Astrocyte of the cerebellum (primary cell): Measurements from ENCODE around the gene STX7.

Experiments
- DNase-seq: peaks from one replicate; pipeline ENCODE4 v3.0.0-alpha.2; 2011; ENCODE audit warnings: low read depth
- H3K4me3 ChIP-seq: 2 replicates; pipeline ENCODE4 v1.5.1; 2011; ENCODE audit warnings: mild to moderate bottlenecking, low read depth, low read length, moderate library complexity
- in situ Hi-C: cut with HindIII; loops from 2 replicates; pipeline ENCODE4 v1.10.0; 2017; ENCODE audit warnings: low sequenced_read_pairs
- TF ChIP-seq, protein P1 (sequence below): IDR thresholded peaks from 2 replicates; pipeline ENCODE4 v1.5.1; 2012; ENCODE audit warnings: low read length, low read depth, moderate library complexity, mild to moderate bottlenecking; ENCODE audit errors: missing control alignments

The STX7 gene

DNA sequence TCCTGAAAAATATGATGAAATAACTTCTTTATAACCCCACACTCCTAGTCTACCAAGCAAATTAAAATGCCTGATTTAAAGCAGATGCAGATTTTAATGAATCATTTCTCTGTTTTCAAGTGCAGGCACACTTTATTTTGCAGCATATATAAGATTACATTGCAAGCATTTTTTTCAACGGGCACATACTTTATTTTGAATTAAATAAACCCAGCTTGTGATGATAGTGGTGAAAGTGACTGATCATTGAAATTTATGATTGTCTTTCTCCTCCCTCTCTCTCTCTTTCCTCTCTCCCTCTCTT, 99.5 kb downstream of the STX7 start:
- DNase-seq: no peak
- TF ChIP-seq, protein P1, sequence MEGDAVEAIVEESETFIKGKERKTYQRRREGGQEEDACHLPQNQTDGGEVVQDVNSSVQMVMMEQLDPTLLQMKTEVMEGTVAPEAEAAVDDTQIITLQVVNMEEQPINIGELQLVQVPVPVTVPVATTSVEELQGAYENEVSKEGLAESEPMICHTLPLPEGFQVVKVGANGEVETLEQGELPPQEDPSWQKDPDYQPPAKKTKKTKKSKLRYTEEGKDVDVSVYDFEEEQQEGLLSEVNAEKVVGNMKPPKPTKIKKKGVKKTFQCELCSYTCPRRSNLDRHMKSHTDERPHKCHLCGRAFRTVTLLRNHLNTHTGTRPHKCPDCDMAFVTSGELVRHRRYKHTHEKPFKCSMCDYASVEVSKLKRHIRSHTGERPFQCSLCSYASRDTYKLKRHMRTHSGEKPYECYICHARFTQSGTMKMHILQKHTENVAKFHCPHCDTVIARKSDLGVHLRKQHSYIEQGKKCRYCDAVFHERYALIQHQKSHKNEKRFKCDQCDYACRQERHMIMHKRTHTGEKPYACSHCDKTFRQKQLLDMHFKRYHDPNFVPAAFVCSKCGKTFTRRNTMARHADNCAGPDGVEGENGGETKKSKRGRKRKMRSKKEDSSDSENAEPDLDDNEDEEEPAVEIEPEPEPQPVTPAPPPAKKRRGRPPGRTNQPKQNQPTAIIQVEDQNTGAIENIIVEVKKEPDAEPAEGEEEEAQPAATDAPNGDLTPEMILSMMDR: no peak
- no peak overlapping the region for H3K4me3 ChIP-seq
- in situ Hi-C loops: no loop called here

DNA sequence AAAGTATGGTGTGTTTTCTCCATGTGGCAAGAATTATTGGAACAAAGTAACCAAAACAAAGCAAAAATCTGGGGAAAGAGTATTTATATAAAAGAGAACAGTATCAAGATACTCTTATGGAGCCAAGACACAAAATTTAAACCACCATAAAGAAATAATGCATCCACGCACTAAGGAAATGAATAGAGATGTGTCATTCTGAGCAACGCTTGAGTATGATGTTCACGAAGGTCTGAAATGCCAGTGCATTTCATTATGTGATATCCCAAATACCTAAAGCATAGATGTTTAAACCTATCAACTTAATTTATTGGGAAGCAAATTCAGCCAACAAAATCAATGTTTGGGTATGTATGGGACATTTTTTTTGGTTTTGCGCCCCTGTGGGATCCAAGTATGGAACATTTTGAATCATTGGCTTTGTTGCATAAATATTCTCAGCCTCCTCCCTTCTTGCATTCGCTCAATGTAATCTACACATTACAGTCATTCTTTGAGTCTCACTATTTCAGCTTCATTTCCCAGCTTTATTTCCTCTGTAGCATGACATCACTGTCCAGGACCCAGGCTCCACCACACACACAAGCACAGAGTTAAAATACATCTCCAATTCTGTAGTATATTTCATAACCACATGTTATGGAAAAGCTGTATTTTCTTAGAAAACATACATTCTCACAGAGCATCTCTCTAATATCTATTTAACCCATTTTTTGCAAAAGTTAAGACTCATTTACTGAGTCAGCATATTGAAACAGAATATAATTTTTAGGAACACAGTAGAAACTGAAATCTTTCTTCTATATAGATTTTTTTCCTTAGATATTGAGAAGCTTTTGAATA, 100.0 kb downstream of the STX7 start:
- in situ Hi-C loops: no loop called here
- TF ChIP-seq, protein P1: no peak
- DNase-seq: no peak
- no peak overlapping the region for H3K4me3 ChIP-seq

DNA sequence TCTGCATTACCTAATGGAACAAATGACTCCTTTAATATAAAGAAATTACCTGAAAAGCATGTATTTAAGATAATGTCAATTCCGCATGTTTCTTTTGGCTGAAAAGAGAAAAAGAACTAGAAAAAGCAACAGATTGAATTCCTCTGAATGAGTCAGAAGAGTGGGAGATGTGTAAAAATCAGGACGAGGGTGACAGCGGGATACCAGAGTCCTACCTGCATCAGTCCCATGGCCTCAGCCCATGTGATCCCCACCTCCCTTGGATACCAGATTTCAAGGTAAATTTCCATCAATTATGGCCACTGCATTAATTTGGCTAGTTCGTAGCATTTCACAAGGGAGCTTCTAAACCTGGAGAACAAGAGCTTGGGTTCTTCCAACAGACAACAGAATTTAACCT, 101.6 kb downstream of the STX7 start:
- TF ChIP-seq, protein P1: no peak
- no peak overlapping the region for H3K4me3 ChIP-seq
- no peak for DNase-seq
- in situ Hi-C loops: no loop called here

DNA sequence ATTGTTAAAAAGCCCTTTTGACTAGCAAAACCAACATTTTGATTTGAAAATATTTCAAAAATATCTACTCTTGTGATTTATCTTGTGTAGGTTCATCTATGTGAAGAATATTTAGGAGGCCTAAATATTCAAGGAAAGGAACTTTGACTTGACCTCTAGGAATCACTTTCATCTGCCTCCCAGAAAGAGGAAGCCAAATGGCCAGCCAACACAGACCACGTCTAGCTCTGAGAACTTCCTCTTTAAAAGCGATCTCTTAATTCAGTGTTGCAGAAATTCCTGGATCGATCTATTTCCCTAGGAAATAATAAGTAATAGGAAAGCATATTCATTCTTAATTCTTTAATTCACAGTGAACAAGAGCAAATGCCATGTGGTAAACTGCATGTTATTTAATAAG, 102.1 kb downstream of the STX7 start:
- TF ChIP-seq, protein P1: no peak
- in situ Hi-C loops: no loop called here
- DNase-seq: no peak
- H3K4me3 ChIP-seq: no peak overlapping the region

DNA sequence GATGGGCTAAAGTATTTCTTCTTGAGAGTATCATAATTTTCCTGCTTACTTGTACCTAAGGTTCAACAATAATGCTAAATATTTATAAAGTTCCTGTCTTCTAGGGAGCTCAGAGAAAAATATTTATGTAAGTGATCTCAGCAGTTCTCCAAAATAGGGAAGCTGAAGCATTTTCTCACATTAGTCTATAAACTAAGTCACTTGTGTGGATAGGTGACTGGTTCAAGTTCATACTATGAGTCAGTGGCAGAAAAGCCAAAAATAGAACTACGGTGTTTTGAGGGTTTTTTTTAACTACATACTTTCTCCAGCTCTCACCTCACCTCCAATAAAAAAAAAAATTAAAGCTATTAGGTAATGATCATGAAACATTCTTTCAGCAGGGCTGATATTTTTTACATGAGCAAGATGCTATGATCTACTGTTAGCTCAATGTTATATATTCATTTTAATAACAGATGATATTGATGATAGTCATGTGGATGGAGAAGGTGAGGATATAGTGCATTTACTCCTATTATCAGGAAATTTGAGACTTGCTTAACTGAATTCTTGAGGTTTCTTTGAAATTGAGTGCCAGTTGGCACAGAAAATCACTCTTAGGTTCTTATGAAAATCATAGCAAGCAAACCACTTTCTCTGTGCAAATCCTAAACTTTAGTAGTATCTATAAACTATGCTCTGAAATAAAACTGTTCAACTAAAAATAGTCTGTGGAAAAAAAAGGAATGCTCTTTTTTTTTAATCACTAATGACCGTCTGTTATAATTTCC, 107.6 kb downstream of the STX7 start:
- no peak overlapping the region for H3K4me3 ChIP-seq
- peak; percentile 55 for DNase-seq
- TF ChIP-seq, protein P1: no peak
- in situ Hi-C loops: no loop called here

DNA sequence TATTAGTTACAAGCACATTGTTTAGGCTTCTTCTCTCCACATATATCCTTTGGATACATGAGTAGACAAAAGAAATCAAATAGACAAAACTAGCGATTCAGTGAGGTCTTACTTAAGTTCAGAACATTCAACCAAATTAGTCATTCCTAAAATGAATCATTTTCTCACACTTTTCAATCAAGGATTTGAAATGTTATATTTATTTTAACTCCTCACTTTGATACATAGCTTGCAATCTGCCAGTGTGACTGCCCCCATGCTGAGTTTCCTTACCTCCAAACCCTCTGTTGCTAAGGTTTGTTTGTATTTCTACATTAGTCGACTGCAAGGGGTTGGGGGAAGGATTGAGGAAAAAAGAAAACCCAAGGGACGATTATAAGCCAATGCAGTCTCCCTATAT, 108.2 kb downstream of the STX7 start:
- TF ChIP-seq, protein P1: no peak
- DNase-seq: no peak
- H3K4me3 ChIP-seq: no peak overlapping the region
- in situ Hi-C loops: no loop called here
